HG03064 (cell line): ENCODE data around the gene LNP1.
A peak's percentile ranks its signal among the peaks of the same experiment; 100 is the strongest.
"Not testable (repeated sequence)": the region's sequence is repeated elsewhere in the genome, so short reads cannot be mapped to it uniquely, and the experiment has no call there.

Source experiments
- ATAC-seq: cut with Tn5 transposase; IDR thresholded peaks from one replicate; pipeline ENCODE4 v1.9.1; 2021; ENCODE audit warnings: low read depth; ENCODE audit not compliant: unreplicated experiment

LNP1 gene

GRCh38 chr3:100426067-100426682 is 24.8 kb downstream of the LNP1 start:
- ATAC-seq: no peak

- no peak for ATAC-seq
Measured at GRCh38 chr3:100427699-100428098, 26.4 kb downstream of the LNP1 start.

- no peak for ATAC-seq
Measured at GRCh38 chr3:100429187-100429716, 27.9 kb downstream of the LNP1 start.

- no peak for ATAC-seq
Measured at GRCh38 chr3:100436951-100437350, 35.6 kb downstream of the LNP1 start.

GRCh38 chr3:100437721-100438622 is 36.6 kb downstream of the LNP1 start:
- no peak for ATAC-seq

- no peak for ATAC-seq
Measured at GRCh38 chr3:100438623-100438974, 37.3 kb downstream of the LNP1 start.

GRCh38 chr3:100440895-100441294 is 39.6 kb downstream of the LNP1 start:
- ATAC-seq: no peak

- no peak for ATAC-seq
Measured at GRCh38 chr3:100443690-100444089, 42.4 kb downstream of the LNP1 start.

GRCh38 chr3:100447067-100447466 is 45.7 kb downstream of the LNP1 start:
- ATAC-seq: not testable (repeated sequence)

GRCh38 chr3:100448079-100448478 is 46.7 kb downstream of the LNP1 start:
- no peak for ATAC-seq

- ATAC-seq: no peak
Measured at GRCh38 chr3:100449214-100449613, 47.9 kb downstream of the LNP1 start.

- no peak for ATAC-seq
Measured at GRCh38 chr3:100454677-100455076, 53.3 kb downstream of the LNP1 start.

- no peak for ATAC-seq
Measured at GRCh38 chr3:100455841-100456550, 54.7 kb downstream of the LNP1 start.

- no peak for ATAC-seq
Measured at GRCh38 chr3:100456745-100457144, 55.4 kb downstream of the LNP1 start.

GRCh38 chr3:100457811-100458210 is 56.5 kb downstream of the LNP1 start:
- no peak for ATAC-seq

GRCh38 chr3:100458814-100459213 is 57.5 kb downstream of the LNP1 start:
- no peak for ATAC-seq

GRCh38 chr3:100463002-100463401 is 61.7 kb downstream of the LNP1 start:
- ATAC-seq: peak; percentile 75

- ATAC-seq: no peak
Measured at GRCh38 chr3:100463646-100464155, 62.4 kb downstream of the LNP1 start.

- no peak for ATAC-seq
Measured at GRCh38 chr3:100465892-100466777, 64.8 kb downstream of the LNP1 start.

- ATAC-seq: no peak
Measured at GRCh38 chr3:100467133-100467532, 65.8 kb downstream of the LNP1 start.
